Spleen (tissue), 7 donors: ENCODE results near the gene ITCH.

ENCODE experiments used
- CTCF ChIP-seq, 11 experiments: fragments of 200-600 bp in 7 of 11; fragments of 450-650 bp in 4 of 11; sonication (generic) in 4 of 11; IDR thresholded peaks in 8 of 11; conservative IDR thresholded peaks in 3 of 11; 1 replicate in 7 of 11; 2 replicates in 4 of 11; pipeline versions ENCODE4 v1.4.0 to v1.8.0; 2016 to 2021; ENCODE audit warnings: antibody characterized with exemption in 11 of 11, inconsistent platforms in 4 of 11, mild to moderate bottlenecking in 1 of 11
- POLR2A ChIP-seq, 3 donors: fragments of 450-650 bp; IDR thresholded peaks; one replicate each; pipeline ENCODE4 v1.5.1; 2017; ENCODE audit warnings: antibody characterized with exemption in 3 of 3, mild to moderate bottlenecking in 1 of 3
- POLR2AphosphoS5 ChIP-seq, 3 donors: sonication (generic); formaldehyde crosslinking; IDR thresholded peaks; one replicate each; pipeline ENCODE4 v1.5.1; 2017; ENCODE audit warnings: antibody characterized with exemption in 3 of 3
- donor health status: DM: no; HTN: no; CAD: no; lungs with moderate emphysema.
- donor health status: DM: no; HTN: no; CAD: no.
- donor health status: DM: no; HTN: no; CAD: no.

GRCh38 chr20:34363465-34364222 is 571 bp downstream of the ITCH start:
- TF ChIP-seq CTCF (IDR thresholded peaks at IDR 0.05 in 8 of 11, conservative IDR thresholded peaks at IDR 0.05 in 3 of 11) (no peak), POLR2AphosphoS5 (IDR thresholded peaks at IDR 0.05) (no peak), POLR2A (IDR thresholded peaks at IDR 0.05) (no peak)
